CD4-positive, alpha-beta T cell treated with Interleukin-10 for 1 hour (primary cell): ENCODE measurements around the gene TMEM82.

ENCODE experiments used
- DNase-seq: peaks from one replicate; pipeline ENCODE4 v3.0.0-alpha.2; 2020

TMEM82 gene

DNA sequence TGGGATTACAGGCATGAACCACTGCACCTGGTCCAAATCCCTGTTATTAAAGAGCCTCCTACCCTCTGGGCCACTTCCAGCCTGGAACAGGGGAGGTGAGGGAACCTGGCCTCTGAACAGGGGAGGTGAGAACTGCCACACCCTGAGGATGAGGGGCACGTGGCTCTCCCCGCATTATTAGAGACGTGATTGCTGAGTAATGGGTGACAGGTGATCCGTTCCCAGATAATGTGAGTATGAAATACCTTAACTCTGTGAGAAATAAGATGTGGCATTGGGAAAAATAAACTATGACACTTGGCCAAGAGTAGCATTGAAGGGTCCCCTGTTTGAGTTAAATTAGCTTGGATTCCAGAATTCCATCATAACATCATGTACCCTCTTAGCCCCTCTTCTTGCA, 19.9 kb upstream of the TMEM82 start:
- DNase-seq, result no peak

DNA sequence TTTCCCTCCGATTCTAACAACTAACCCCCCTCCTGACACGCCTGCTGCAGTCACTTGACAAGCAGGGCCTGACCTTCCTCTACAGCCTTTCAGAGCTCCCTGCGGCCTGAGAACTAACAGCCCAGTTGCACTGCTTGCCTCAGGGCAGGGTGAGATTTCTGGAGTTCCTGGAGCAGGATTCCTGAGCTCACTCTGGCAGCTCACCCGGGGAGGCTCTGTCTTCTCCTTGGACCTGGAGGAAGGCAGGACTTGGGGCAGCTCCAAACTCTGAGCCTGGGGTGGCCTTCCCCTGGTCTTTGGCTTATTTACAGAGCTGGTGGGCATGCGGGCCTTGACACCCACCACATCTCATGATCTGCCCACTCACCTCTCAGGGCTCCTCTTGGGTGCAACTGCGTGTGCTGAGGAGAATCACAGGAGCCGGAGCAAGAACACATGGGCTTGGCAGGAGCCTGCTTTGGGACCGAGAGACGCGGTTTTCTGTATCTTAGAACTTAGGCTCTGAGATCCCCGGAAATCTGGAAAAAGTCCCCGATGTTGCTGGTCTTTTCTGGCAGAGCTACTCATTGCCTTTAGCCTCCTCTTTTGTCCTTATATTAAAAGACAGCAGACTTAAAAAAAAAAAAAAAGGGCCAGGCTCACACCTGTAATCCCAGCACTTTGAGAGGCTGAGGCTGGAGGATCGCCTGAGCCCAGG, 19.3 kb upstream of the TMEM82 start:
- DNase-seq, result no peak

DNA sequence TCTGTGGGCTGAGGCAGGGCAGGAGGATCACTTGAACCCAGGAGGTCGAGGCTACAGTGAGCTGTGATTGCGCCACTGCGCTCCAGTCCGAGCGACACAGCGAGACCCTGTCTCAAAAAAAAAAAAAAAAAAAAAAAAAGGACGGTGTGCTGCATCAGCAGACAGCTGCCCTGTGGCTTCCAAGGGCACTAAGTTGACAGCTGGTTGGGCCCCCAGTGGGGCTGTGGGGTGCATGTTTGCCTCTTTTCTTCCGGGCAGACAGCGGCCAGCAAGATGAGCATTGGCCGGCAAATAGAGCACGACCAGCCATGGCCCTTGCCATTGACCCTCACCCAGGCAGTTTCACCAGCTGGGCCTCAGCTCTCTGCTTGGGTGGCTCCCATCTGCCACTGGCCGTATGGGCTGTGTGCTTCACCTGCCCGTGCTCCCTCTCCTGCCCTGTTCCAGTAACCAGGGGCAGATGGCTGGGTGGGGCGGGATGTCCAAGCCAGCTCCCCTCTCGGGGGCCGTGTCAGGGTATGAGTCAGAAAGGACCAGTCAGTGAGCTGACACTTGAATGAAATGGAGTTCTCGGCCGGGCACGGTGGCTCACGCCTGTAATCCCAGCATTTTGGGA, 18.6 kb upstream of the TMEM82 start:
- no peak for DNase-seq

DNA sequence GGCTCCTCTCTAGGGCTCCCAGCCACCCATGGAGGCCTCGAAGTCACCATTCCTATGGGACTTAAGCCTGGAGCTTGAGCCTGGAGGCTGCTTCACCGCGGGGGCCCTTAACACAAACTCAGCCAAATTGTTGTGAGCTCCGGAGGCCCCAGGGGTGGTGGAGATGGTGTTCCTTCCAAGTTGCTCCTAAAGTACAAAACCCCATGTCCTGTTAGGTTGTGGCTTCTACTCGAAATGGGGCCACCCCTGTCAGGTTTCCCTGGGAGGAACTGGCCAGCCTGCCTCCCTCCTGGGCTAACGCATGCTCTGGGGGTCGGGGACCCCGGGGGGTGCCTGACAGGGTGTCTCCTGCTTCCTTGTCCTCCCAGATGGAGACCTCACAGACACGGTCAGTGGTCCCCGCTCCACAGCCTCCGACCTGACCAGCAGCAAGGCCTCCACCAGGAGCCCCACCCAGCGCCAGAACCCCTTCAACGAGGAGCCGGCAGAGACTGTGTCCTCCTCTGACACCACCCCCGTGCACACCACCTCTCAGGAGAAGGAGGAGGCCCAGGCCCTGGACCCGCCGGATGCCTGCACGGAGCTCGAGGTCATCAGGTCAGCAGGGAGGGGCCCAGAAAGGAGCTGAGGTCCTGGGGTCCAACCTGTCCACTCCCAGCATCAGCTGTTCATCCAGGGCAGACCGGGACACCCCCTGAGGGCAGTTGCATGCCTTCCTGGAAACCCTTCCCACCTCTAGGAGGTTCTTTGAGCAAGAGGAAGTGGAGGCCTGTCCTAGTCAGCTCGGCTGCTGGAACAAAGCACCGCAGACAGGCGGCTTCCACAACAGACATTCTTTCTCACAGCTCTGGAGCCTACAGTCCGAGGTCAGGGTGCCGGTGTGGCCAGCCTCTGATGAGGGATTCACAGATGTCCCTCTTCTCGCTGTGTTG, 17.1 kb upstream of the TMEM82 start:
- DNase-seq, result no peak

DNA sequence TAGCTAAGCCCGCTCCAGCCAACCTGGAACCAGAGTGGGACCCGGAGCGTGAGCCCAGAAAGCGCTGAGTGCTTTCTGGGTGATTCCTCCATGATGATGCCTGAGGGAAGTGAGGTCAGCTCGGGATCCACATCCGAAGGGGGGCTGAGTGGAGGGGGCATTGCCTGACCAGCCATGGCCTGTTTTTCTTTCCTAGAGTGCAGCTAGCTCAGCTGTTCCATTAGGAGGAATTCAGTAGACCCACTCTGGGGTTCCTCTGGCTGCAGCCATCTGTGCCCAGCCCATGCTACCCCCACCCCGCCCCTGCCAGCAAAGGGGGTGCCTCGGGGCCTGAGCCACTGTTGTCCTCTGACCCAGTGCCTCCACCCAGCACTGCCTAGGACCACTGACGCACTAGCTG, 15.8 kb upstream of the TMEM82 start:
- DNase-seq, result no peak

DNA sequence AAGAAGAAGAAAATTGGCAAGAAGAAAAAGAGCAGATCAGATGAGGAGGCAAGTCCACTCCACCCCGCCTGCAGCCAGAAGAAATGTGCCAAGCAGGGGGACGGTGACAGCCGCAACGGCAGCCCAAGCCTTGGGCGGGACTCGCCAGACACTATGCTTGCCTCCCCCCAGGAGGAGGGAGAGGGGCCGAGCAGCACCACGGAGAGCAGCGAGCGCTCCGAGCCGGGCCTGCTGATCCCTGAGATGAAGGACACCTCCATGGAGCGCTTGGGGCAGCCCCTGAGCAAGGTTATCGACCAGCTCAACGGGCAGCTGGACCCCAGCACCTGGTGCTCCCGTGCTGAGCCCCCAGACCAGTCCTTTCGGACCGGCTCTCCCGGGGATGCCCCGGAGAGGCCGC, 15.3 kb upstream of the TMEM82 start:
- no peak for DNase-seq

DNA sequence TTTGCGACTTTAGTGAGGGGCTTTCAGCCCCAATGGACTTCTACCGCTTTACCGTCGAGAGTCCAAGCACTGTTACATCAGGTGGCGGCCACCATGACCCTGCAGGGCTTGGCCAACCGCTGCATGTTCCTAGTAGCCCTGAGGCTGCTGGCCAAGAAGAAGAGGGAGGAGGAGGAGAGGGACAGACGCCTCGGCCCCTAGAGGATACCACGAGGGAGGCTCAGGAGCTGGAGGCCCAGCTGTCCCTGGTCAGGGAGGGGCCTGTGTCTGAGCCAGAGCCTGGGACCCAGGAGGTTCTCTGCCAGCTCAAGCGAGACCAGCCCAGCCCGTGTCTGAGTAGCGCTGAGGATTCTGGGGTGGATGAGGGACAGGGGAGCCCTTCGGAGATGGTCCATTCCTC, 14.9 kb upstream of the TMEM82 start:
- DNase-seq, result no peak

DNA sequence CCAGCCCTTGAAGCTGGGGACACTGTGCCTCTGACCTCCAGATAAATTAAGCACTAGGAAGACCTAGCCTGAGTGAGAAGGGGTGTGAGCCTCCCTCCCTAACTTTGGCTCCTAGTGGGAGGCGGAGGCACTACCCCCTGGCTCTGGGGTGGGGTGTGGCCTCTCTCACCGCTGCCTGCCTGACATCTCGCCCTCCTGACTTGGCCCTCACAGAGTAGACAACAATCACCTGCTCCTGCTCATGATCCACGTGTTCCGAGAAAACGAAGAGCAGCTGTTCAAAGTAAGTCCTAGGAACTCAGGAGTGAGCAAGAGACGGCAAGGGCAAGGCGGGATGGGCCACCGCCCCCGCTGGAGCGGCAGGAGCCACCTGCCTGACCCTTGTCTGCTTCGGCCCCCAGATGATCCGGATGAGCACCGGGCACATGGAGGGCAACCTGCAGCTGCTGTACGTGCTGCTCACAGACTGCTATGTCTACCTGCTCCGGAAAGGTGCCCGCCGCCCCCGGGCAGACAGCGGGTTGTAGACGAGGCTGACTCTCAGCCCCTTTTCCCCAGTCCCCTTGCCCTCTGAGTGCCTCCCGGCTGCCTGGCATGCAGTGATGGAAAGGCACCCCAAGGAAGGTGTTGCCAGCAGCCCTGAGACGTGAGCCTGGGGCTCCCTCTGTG, 14.3 kb upstream of the TMEM82 start:
- no peak for DNase-seq

DNA sequence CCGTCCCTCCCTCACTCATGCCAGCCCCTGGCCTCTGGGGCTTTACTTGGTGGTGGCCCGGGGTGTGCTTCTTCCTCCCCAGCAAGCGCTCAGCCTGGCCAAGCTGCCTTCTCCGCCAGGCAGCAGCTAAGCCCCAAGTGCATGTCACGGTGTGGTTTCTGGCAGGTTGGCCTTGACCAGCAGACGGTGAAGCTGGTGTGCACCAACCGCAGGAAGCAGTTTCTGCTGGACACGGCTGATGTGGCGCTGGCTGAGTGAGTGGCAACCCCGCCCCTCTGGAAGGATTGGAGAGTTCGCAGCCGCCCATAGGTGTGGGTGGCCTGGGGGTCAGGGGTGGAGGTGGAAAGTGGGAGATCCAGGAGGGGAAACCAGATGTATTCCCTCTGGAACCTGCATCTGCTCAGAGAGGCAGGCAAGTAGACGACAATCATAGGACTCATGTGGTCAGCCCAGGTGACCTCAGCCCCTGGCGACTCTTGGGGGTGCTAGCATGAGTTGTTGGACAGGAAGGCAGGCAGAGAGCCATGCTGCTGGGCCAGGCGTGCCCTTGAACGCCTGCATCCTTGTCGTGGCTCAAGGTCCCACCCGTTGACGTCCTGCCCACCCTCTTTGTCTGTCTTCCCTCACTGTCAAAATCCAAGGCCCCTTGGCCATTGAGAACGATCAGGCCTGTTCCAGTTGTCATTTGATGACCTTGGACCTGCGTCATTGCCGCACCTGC, 13.2 kb upstream of the TMEM82 start:
- no peak for DNase-seq

DNA sequence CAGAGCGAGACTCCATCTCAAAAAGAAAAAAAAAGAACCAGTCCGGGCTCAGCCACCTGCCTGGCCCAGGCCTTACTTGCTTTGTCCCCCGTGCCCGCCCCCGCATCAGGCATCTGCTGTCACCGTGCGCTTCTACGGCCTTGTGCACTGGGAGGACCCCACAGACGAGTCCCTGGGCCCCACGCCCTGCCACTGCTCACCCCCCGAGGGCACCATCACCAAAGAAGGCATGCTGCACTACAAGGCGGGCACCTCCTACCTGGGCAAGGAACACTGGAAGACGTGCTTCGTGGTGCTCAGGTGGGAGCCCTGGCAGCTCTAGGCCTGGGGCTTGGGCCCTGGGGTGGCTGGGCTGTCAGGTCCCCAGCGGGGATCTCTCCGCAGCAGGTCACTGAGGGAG, 11.9 kb upstream of the TMEM82 start:
- no peak for DNase-seq

DNA sequence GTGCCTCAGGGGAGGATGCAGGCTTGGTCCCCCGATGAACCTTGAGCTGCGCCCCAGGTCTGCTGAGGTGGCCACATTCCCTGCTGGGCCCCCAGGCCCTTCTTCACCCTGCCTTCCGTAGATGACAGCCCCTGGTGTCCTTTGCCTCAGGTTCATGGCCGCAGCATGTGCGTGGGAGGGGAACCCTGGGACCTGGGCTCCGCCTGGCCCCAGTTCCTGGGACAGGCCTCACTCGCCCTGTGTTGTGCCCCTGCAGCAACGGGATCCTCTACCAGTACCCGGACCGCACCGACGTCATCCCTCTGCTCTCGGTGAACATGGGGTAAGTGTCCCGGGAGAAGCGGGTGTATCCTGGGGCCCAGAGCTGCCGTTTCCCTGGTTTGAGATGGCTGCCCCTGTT, 11.4 kb upstream of the TMEM82 start:
- no peak for DNase-seq

DNA sequence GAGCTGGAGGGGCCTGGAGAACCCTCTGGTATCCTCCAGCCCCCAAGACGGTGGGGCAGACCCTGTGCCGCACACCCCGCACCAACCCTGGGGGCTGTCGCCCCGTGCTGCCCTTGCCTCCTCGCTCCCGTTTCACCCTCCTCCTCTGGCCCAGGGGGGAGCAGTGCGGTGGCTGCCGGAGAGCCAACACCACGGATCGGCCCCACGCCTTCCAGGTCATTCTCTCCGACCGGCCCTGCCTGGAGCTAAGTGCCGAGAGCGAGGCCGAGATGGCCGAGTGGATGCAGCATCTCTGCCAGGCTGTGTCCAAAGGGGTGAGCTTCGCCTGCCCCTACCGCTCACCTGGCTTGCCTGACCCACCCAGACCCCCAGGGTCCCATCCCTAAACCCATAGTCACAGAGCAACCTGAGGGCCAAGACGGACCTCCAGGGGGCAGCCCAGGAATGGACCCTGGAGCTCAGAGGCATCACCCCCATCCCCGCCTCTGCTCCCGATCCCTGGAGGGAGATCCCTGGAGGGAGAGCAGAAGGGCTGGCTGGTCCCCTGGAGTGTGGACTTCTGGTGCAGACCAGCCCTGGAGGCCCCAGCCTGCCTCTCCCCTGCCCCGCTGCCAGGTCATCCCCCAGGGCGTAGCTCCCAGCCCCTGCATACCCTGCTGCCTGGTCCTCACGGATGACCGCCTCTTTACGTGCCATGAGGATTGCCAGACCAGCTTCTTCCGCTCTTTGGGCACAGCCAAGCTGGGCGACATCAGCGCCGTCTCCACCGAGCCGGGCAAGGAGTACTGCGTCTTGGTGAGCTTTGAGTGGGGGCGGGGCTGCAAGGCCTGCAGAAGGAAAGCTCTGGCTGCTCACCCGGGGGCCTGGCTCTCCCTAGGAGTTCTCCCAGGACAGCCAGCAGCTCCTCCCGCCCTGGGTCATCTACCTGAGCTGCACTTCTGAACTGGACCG, 10.3 kb upstream of the TMEM82 start:
- DNase-seq, result no peak

DNA sequence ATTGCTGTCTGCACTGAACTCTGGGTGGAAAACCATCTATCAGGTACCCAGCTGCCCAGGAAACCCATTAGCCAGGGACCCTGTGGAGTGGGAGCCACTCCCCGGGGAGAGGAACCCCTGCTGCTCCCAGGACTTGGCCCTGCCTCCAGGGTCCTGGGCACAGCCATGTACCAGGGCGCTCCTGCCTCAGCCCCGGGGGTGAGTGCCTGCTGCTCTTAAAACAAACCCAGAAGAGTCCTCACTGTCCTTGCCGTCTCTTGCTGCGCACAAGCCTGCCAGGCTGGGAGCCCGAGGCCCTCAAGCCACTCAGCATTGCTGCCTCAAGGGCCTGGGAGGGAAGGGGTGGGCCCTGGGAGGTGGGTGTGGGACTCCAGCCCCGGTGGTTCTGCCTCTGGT, 9.6 kb upstream of the TMEM82 start:
- no peak for DNase-seq

DNA sequence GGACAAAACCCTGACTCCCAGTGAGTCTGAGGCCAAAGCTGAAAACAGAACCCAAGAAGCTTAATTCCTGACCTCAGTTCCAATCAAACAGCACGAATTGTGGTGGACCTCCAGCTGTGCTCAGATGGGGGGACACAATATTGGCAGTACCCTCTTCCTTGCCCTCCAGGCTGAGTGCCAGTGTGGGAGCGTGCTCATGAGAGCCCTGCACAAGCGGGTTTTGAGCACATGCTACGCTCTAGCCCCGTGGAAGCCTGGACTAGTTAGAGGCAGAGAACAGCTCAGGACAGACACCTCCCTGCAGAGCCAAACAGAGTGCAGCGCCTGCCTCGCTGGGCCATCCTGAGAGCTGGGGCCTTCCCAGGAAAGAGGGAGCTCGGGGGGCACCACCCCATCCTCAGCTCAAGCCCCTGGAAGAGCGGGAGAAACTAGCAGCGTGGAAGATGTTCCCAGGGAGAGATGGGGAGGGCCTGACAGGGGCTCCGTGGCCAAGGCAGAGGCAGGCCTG, 9.0 kb upstream of the TMEM82 start:
- no peak for DNase-seq

DNA sequence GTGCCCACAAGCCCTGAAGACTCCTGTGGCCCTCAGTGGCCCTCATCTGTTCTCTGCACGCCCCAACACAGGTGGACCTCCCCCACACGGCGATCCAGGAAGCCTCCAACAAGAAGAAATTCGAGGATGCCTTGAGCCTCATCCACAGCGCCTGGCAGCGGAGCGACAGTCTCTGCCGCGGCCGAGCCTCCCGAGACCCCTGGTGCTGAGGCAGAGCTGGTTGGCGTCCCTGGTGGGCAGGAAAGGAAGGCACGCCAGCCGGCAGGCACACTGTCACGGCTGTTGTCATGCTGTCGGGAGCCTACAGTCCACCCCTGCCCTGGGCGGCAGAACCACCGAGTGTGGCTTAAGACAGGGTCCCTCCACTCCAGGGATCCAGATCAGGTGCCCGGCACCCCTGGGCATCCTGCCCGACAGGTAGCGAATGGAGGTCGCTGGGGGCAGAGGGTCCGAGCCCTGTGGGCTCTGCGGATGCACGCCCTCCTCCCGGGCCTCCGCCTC, 8.5 kb upstream of the TMEM82 start:
- no peak for DNase-seq

DNA sequence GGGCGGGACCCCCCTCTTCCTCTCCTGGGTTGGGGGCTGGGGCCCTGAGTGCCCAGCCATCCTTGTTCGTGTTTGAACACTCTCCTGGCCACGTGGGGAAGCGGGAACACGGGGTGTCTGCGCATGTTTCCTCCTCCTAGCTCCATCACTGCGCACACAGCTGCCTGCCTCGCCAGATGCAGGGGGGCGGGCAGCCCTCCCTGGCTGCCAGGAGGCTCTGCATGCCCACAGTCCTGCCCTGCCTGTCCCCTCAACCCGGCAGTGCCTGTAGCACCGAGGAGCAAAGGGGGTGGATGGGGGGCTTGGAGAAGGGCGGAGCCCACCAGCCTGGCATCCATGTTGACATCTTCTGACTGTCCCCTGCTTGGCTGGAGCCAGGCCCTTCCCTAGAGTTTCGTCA, 8.0 kb upstream of the TMEM82 start:
- no peak for DNase-seq

DNA sequence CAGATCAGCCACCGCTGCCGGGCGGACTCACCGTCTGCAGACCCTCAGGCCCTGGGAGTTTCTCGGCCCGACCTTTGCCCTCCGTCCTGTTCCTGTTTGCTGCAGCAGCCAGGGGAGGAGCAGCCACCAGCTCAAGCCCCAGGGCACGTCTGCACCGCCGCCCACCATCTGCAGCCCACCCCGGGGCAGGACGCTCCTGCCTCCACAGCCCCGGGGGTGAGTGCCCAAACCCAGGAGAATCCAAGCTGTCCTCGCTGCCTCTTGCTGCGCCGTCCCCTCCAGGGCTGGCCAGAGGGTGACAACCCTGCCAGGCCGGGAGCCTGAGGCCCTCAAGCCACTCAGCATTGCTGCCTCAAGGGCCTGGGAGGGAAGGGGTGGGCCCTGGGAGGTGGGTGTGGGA, 7.4 kb upstream of the TMEM82 start:
- no peak for DNase-seq

DNA sequence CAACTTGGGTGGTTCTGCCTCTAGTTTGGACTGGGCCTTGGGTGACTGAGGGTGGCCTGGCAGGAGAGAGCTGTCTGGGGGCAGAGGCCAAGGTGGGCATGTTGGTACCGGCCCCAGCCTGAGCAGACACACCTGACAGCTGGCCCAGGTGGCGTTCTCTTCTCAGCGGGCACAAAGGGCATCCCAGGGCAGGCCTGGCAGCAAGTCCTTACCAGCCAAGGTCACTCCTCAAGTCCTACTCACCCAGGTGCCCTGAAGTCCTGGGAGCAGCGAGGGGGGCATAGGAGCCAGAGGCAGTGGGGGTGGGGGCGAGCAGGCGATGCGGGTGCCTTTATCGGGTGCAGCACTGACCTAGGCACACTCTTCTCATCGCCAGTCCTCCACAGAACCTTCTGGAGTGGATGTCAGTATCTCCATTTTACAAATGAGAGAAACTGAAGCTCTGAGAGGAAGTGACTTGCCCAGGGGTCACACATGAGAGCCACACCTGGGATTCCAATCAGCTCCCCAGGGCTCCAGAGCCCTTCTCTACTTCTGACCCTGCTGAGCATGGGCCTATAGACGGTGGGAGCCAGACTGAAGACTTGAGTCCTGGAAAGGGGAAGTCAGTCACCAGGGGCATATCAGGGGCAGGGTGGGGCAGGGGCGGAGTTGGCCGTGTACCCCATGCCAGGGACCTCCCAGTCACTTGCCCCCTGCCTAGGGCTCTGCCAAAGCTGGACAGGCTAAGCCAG, 6.8 kb upstream of the TMEM82 start:
- no peak for DNase-seq

DNA sequence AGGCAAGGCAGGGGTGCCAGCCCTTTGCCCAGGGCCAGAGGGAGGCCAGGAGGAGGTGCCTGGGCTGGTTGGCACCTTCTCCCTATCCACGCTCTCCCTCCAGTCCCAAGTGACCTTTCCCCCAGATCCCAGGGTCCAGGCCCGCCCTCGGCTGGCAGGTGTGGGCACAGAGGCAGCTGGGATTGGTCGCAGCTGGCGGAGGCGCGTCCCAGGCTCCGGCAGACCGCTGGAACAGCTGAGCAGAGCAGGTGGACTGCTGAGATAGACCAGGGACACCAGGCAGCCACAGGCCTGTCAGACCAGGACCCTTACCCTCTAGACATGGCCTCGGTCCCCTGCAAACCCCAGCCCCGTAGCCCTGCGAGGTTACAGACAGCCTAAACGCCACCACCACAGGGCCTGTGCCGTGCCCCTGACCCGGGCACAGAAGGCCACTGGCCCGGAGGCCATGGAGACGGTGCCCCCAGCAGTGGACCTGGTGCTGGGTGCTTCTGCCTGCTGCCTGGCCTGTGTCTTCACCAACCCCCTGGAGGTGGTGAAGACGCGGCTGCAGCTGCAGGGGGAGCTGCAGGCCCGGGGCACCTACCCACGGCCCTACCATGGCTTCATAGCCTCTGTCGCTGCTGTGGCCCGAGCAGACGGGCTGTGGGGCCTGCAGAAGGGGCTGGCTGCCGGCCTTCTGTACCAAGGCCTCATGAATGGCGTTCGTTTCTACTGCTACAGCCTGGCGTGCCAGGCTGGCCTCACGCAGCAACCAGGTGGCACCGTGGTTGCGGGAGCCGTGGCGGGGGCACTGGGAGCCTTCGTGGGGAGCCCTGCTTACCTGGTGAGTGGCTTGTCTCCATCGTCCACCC, 6.0 kb upstream of the TMEM82 start, which contains the start of gene SLC25A34:
Gene SLC25A34 (plus strand): TSS at position 221 of the 854 bp plus-strand sequence. CDS start 228 bp downstream, at position 449.
- no peak for DNase-seq
